Neural progenitor cell (in vitro differentiated cells): ENCODE measurements around the gene ALLC. TPM values are rescaled to one million over a fixed set of nuclear protein-coding genes. Genes with fewer than 3 reads are reported as not detected.

Experiments
- DNase-seq: peaks from one replicate; pipeline ENCODE4 v3.0.0-alpha.2; 2016; ENCODE audit warnings: low spot score
- H2AFZ ChIP-seq: fragments of 200-600 bp; sonication (generic); replicated peaks from 2 replicates; pipeline ENCODE4 v1.6.1; 2016; ENCODE audit warnings: antibody characterized with exemption
- H3F3A ChIP-seq: fragments of 200-600 bp; sonication (generic); 2 replicates; pipeline ENCODE4 v1.6.1; 2016; ENCODE audit warnings: antibody characterized with exemption, low read depth
- H3K27ac ChIP-seq: fragments of 200-600 bp; sonication (generic); 2 replicates; pipeline ENCODE4 v1.5.1; 2016; ENCODE audit warnings: mild to moderate bottlenecking
- H3K27me3 ChIP-seq: fragments of 200-600 bp; sonication (generic); 2 replicates; pipeline ENCODE4 v1.6.1; 2016; ENCODE audit warnings: mild to moderate bottlenecking, moderate library complexity
- H3K36me3 ChIP-seq: fragments of 200-600 bp; sonication (generic); 2 replicates; pipeline ENCODE4 v1.5.1; 2016
- H3K4me1 ChIP-seq: fragments of 200-600 bp; sonication (generic); 2 replicates; pipeline ENCODE4 v1.6.1; 2016; ENCODE audit warnings: mixed run types
- H3K4me2 ChIP-seq: fragments of 200-600 bp; sonication (generic); 2 replicates; pipeline ENCODE4 v1.6.1; 2016
- H3K4me3 ChIP-seq: fragments of 200-600 bp; sonication (generic); 2 replicates; pipeline ENCODE4 v1.5.1; 2016
- H3K79me2 ChIP-seq: fragments of 200-600 bp; sonication (generic); 2 replicates; pipeline ENCODE4 v1.6.1; 2016; ENCODE audit warnings: low read depth
- H3K9ac ChIP-seq: fragments of 200-600 bp; sonication (generic); 2 replicates; pipeline ENCODE4 v1.6.1; 2016
- H3K9me3 ChIP-seq: fragments of 200-600 bp; sonication (generic); 2 replicates; pipeline ENCODE4 v1.5.1; 2016; ENCODE audit warnings: low read depth
- H4K20me1 ChIP-seq: fragments of 200-600 bp; sonication (generic); 2 replicates; pipeline ENCODE4 v1.6.1; 2016; ENCODE audit warnings: low read depth
- H3K27ac Mint-ChIP-seq: 3 replicates; pipeline ENCODE4 v1.8.0; 2021; ENCODE audit warnings: mixed read lengths
- H3K27me3 Mint-ChIP-seq: 2 replicates; pipeline ENCODE4 v1.8.0; 2022; ENCODE audit warnings: low read depth, mild to moderate bottlenecking, inconsistent platforms, moderate library complexity, mixed read lengths; ENCODE audit not compliant: insufficient read depth
- H3K36me3 Mint-ChIP-seq: 3 replicates; pipeline ENCODE4 v1.8.0; 2021; ENCODE audit warnings: mixed read lengths
- H3K4me1 Mint-ChIP-seq: 3 replicates; pipeline ENCODE4 v1.8.0; 2021; ENCODE audit warnings: mixed read lengths
- H3K4me3 Mint-ChIP-seq: 3 replicates; pipeline ENCODE4 v1.8.0; 2021; ENCODE audit warnings: mild to moderate bottlenecking, moderate library complexity, mixed read lengths
- H3K9me3 Mint-ChIP-seq: 3 replicates; pipeline ENCODE4 v1.8.0; 2020; ENCODE audit warnings: mixed read lengths
- EZH2 ChIP-seq: fragments of 200-600 bp; sonication (generic); IDR thresholded peaks from 2 replicates; pipeline ENCODE4 v1.6.1; 2017; ENCODE audit warnings: antibody characterized with exemption, mild to moderate bottlenecking, moderate library complexity
- EZH2phosphoT487 ChIP-seq: fragments of 200-600 bp; sonication (generic); IDR thresholded peaks from 2 replicates; pipeline ENCODE4 v1.6.1; 2017; ENCODE audit warnings: antibody characterized with exemption
- total RNA-seq: library from RNA; depleted of rRNA; stranded (reverse); fragments of >200 nt; gene quantifications from 2 replicates; pipeline ENCODE4 v1.2.3, GENCODE V29; 2015; ENCODE audit warnings: low replicate concordance
- TF ChIP-seq, protein P1 (sequence below): fragments of 200-600 bp; sonication (generic); IDR thresholded peaks from 2 replicates; pipeline ENCODE4 v1.5.1; 2017; ENCODE audit warnings: antibody characterized with exemption, mild to moderate bottlenecking

The ALLC gene
- total RNA-seq, 1 donor from 2014 or later, result not detected

DNA sequence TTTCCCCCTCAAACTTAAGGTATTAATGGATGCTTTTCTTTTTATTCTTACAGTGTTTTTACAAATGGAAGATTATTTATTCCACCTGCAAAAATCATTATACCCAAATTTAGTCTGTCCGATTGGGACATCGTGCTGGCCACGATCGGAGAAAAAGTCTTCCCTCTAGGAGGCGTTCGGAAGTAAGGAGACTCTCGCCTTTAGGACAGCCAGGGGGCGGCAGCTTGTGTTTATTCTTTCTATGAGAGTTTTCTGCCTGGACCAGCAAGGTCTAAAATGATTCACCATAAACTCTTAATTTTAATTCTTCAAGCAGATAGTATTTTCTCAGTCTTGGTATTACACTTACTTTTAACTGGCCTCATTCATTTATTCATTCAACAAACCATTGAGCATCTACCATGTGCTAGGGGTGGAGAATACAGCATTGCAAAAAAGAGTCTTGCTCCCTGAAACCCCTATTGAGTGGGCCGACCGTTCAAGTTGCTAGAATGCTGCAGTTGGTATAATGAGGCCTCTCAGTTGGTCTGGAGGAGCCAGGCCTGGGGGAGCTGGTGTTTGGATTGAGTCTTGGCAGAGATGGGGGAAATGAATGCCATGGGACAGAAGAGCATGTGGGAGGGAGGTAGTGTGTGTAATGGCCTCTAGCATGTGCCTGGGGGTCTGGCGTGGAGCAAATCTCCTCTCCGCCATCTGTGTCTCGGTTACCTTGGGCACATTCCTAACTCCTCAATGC, 84.0 kb downstream of the ALLC start:
- DNase-seq, result peak; percentile 18
- TF ChIP-seq EZH2 (no peak), EZH2phosphoT487 (no peak)
- TF ChIP-seq, protein P1, sequence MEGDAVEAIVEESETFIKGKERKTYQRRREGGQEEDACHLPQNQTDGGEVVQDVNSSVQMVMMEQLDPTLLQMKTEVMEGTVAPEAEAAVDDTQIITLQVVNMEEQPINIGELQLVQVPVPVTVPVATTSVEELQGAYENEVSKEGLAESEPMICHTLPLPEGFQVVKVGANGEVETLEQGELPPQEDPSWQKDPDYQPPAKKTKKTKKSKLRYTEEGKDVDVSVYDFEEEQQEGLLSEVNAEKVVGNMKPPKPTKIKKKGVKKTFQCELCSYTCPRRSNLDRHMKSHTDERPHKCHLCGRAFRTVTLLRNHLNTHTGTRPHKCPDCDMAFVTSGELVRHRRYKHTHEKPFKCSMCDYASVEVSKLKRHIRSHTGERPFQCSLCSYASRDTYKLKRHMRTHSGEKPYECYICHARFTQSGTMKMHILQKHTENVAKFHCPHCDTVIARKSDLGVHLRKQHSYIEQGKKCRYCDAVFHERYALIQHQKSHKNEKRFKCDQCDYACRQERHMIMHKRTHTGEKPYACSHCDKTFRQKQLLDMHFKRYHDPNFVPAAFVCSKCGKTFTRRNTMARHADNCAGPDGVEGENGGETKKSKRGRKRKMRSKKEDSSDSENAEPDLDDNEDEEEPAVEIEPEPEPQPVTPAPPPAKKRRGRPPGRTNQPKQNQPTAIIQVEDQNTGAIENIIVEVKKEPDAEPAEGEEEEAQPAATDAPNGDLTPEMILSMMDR, result peak; percentile 24
- no peak overlapping the region for H3K9ac ChIP-seq
- Mint-ChIP-seq H3K4me1 (no peaks in the 10 kb centered on the region), H3K9me3 (peaks cover 2% of the 10 kb centered on the region), H3K36me3 (no peaks in the 10 kb centered on the region), H3K4me3 (no peak overlapping the region), H3K27me3 (no peaks in the 10 kb centered on the region), H3K27ac (no peak overlapping the region)
- H3F3A ChIP-seq, result peaks cover 13% of the 10 kb centered on the region
- no peaks in the 10 kb centered on the region for H3K9me3 ChIP-seq
- peaks cover 7% of the 10 kb centered on the region for H3K4me1 ChIP-seq
- H3K4me3 ChIP-seq, result no peak overlapping the region
- H3K4me2 ChIP-seq, result no peak overlapping the region
- H3K27ac ChIP-seq, result no peak overlapping the region
- H4K20me1 ChIP-seq, result no peaks in the 10 kb centered on the region
- no peaks in the 10 kb centered on the region for H3K79me2 ChIP-seq
- no peaks in the 10 kb centered on the region for H3K36me3 ChIP-seq
- no peaks in the 10 kb centered on the region for H3K27me3 ChIP-seq
- no peak overlapping the region for H2AFZ ChIP-seq

DNA sequence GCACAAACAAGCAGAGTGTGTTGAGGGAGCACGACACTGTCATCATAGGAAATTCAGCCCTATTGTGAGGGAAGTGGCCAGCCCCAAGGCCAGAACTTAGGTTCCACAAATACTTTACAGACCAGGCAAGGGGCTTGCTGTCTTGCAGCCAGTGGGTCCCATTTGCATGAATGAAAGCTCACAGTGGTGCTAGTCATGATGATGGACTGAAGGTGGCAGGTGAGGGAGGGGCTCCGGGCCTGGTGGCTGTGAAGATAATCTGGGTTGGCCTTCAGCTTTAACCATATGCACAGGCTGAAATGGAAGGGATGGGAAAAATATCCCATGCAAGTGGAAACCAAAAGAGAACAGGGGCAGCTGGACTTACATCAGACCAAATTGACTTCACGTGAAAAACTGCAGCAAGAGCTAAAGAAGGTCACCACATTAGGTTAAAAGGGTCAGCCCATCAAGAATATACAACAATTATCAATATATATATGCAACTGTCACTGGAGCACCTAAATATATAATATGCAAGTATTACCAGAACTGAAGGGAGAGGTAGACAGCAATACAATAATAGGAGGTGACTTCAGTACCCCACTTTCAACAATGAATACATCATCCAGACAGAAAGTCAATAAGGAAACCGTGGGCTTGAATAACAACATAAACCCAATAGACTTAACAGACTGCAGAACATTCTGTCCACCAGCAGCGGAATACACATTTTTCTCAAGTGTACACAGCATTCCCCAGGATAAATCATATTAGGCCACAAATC, 84.9 kb downstream of the ALLC start:
- peaks cover 2% of the 10 kb centered on the region for H3K9me3 Mint-ChIP-seq
- peaks cover 7% of the 10 kb centered on the region for H3K4me1 ChIP-seq
- H3F3A ChIP-seq, result peaks cover 13% of the 10 kb centered on the region
- H3K9ac ChIP-seq, result no peak overlapping the region
- H4K20me1 ChIP-seq, result no peaks in the 10 kb centered on the region
- no peak overlapping the region for H3K4me2 ChIP-seq
- H3K27ac Mint-ChIP-seq, result no peak overlapping the region
- no peaks in the 10 kb centered on the region for H3K79me2 ChIP-seq
- no peaks in the 10 kb centered on the region for H3K27me3 Mint-ChIP-seq
- no peak overlapping the region for H3K27ac ChIP-seq
- no peak overlapping the region for H3K4me3 Mint-ChIP-seq
- no peaks in the 10 kb centered on the region for H3K4me1 Mint-ChIP-seq
- no peak overlapping the region for H2AFZ ChIP-seq
- no peak for DNase-seq
- TF ChIP-seq EZH2, result no peak
- TF ChIP-seq, protein P1, result no peak
- TF ChIP-seq EZH2phosphoT487, result no peak
- no peaks in the 10 kb centered on the region for H3K36me3 ChIP-seq
- no peaks in the 10 kb centered on the region for H3K27me3 ChIP-seq
- no peaks in the 10 kb centered on the region for H3K9me3 ChIP-seq
- H3K4me3 ChIP-seq, result no peak overlapping the region
- no peaks in the 10 kb centered on the region for H3K36me3 Mint-ChIP-seq

DNA sequence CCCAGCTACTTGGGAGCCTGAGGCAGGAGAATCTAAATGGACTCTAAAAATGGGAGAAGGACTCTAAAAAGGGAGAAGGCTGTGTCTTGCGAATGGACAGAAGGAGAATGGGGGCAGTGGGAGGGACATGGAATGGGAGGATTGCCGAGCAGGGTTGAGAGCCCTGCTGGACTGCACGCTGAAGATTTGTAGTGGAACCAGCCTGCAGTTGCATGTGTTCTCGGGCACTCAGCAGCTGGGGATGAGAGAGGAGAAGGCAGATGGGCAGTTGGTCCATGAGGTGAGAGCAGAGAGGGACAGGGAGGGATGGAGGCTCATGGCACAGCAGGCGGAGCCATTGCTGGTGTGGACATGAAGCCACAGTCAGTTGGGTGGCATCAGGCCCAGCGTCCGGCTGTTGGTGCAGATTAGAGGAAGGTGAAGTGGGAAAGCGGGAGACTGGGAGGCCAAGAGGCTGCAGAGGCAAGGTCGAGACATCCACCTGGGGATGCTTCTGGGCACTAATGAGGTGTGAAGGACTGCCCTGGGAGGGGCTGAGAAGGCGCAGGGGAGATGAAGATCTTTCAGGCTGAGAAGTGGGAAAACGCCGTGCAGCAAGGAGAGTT, 86.1 kb downstream of the ALLC start:
- Histone ChIP-seq H3K4me1 (peaks cover 7% of the 10 kb centered on the region), H3K9me3 (no peaks in the 10 kb centered on the region), H3K4me2 (no peak overlapping the region), H3K9ac (no peak overlapping the region), H3F3A (peaks cover 11% of the 10 kb centered on the region), H3K79me2 (no peaks in the 10 kb centered on the region), H2AFZ (no peak overlapping the region), H4K20me1 (no peaks in the 10 kb centered on the region), H3K27ac (no peak overlapping the region), H3K4me3 (no peak overlapping the region), H3K36me3 (no peaks in the 10 kb centered on the region), H3K27me3 (no peaks in the 10 kb centered on the region)
- Mint-ChIP-seq H3K36me3 (no peaks in the 10 kb centered on the region), H3K27me3 (peaks cover 3% of the 10 kb centered on the region), H3K9me3 (peaks cover 2% of the 10 kb centered on the region), H3K4me3 (no peak overlapping the region), H3K4me1 (no peaks in the 10 kb centered on the region), H3K27ac (no peak overlapping the region)
- no peak for TF ChIP-seq EZH2
- TF ChIP-seq, protein P1, result no peak
- no peak for DNase-seq
